OCI-LY7 (cell line): ENCODE results near the gene DYNLT2B. TPM values are rescaled to one million over a fixed set of nuclear protein-coding genes. Genes with fewer than 3 reads are reported as not detected.
"Not testable (repeated sequence)": the region's sequence is repeated elsewhere in the genome, so short reads cannot be mapped to it uniquely, and the experiment has no call there.

Source experiments
- BruUV-seq: library from RNA; stranded (reverse); fragments of 400-500 nt; replicated peaks from 2 replicates; lab custom pipeline; 2021; lab: Mats Ljungman, UMichigan
- CTCF ChIA-PET: fragments of 300-600 bp; sonication (Branson Sonifier 250); formaldehyde crosslinking; loops from one replicate; lab custom pipeline; 2022; ENCODE audit warnings: antibody characterized with exemption; ENCODE audit not compliant: unreplicated experiment; lab: Charles Lee
- POLR2A ChIA-PET: fragments of 300-600 bp; sonication (Branson Sonifier 250); formaldehyde crosslinking; loops from one replicate; lab custom pipeline; 2022; ENCODE audit warnings: antibody characterized with exemption; lab: Charles Lee
- DNase-seq: peaks from one replicate; pipeline ENCODE4 v3.0.0-alpha.2; 2015; ENCODE audit warnings: low spot score
- H2AFZ ChIP-seq: fragments of 200-600 bp; sonication (generic), shearing (Covaris generic); 2 replicates; pipeline ENCODE4 v1.6.1; 2014; ENCODE audit warnings: mild to moderate bottlenecking, antibody characterized with exemption, low read length, moderate library complexity
- H3K27ac ChIP-seq: fragments of 200-600 bp; sonication (generic); 2 replicates; pipeline ENCODE4 v1.5.1; 2014; ENCODE audit warnings: mixed run types, low read depth, mild to moderate bottlenecking, moderate library complexity, low read length, inconsistent platforms; ENCODE audit not compliant: poor library complexity, severe bottlenecking
- H3K36me3 ChIP-seq: fragments of 200-600 bp; sonication (generic); 2 replicates; pipeline ENCODE4 v1.6.1; 2014; ENCODE audit warnings: mild to moderate bottlenecking, antibody characterized with exemption, low read length, moderate library complexity, mixed read lengths; ENCODE audit not compliant: insufficient read depth
- H3K4me1 ChIP-seq: fragments of 200-600 bp; sonication (generic); 2 replicates; pipeline ENCODE4 v1.5.1; 2014; ENCODE audit warnings: mild to moderate bottlenecking, low read length; ENCODE audit not compliant: insufficient read depth, poor library complexity, severe bottlenecking
- H3K4me2 ChIP-seq: fragments of 200-600 bp; sonication (generic); 2 replicates; pipeline ENCODE4 v1.6.1; 2014; ENCODE audit warnings: mild to moderate bottlenecking, low read length
- H3K4me3 ChIP-seq: fragments of 200-600 bp; sonication (generic); 2 replicates; pipeline ENCODE4 v1.5.1; 2014; ENCODE audit warnings: mild to moderate bottlenecking, low read depth, low read length; ENCODE audit not compliant: poor library complexity, severe bottlenecking
- H3K79me2 ChIP-seq: fragments of 200-600 bp; sonication (generic); 2 replicates; pipeline ENCODE4 v1.6.1; 2016; ENCODE audit warnings: low read depth, mild to moderate bottlenecking, low read length, moderate library complexity, mixed read lengths; ENCODE audit not compliant: insufficient read depth
- H3K9me2 ChIP-seq: fragments of 200-600 bp; sonication (generic); 2 replicates; pipeline ENCODE4 v1.6.1; 2016; ENCODE audit warnings: mild to moderate bottlenecking, low read length, mixed read lengths; ENCODE audit not compliant: insufficient read depth
- H3K9me3 ChIP-seq: fragments of 200-600 bp; sonication (generic); 2 replicates; pipeline ENCODE4 v1.6.1; 2014; ENCODE audit warnings: mild to moderate bottlenecking, mixed run types, low read length, mixed read lengths
- H4K20me1 ChIP-seq: fragments of 200-600 bp; sonication (generic); 2 replicates; pipeline ENCODE4 v1.6.1; 2014; ENCODE audit warnings: mild to moderate bottlenecking, antibody characterized with exemption, low read length, moderate library complexity, mixed read lengths; ENCODE audit not compliant: insufficient read depth
- EZH2phosphoT487 ChIP-seq: fragments of 200-600 bp; sonication (generic); IDR thresholded peaks from 2 replicates; pipeline ENCODE4 v1.6.1; 2018; ENCODE audit warnings: low read depth, borderline replicate concordance, mild to moderate bottlenecking, mixed run types, antibody characterized with exemption, low read length, moderate library complexity, mixed read lengths
- intact Hi-C: fragments of 100-400 bp; cut with micrococcal nuclease; formaldehyde crosslinking; loops from one replicate; pipeline ENCODE4 v1.10.0; 2022; ENCODE audit not compliant: unreplicated experiment
- total RNA-seq, 2 experiments: library from RNA; depleted of rRNA in 1 of 2; stranded (reverse); fragments of >200 nt in 1 of 2; shearing (Covaris generic) in 1 of 2; gene quantifications; 2 replicates each; pipeline ENCODE4 v1.2.3, GENCODE V29; 2014 to 2022
- TF ChIP-seq, protein P1 (sequence below): fragments of 200-600 bp; sonication (generic); conservative IDR thresholded peaks from 2 replicates; pipeline ENCODE4 v1.5.1; 2014; ENCODE audit warnings: mild to moderate bottlenecking, antibody characterized with exemption, low read length, moderate library complexity, mixed read lengths

The DYNLT2B gene
- total RNA-seq, 2 experiments from 2014 or later, result 17.9 to 21.5 TPM

DNA sequence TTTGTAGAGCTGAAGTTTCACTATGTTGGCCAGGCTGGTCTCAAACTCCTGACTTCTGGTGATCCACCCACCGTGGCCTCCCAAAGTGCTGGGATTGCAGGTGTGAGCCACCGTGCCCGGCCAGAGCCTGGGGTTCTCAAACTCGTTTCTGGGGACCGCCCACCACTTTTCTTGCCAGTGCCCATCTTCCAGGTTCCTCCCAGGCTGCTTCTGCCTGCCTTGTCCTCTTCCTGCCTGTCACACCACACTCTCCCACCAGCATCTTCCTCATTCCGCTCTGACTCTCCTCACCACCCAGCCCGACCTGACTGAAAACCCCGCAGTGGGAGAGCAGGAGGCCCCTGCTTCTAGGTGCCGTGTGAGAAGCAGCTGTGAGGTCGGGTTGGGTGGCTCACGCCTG, 3.1 kb upstream of the DYNLT2B start:
- H3K79me2 ChIP-seq, result peaks cover 6% of the 10 kb centered on the region; the same call in 1 of the 2 replicates
- H3K9me3 ChIP-seq, result no peaks in the 10 kb centered on the region
- no peak overlapping the region for H3K4me2 ChIP-seq
- ChIA-PET CTCF (no interaction called here), POLR2A (no interaction called here)
- no peak overlapping the region for H3K4me3 ChIP-seq
- H3K36me3 ChIP-seq, result no peaks in the 10 kb centered on the region
- no peak for DNase-seq
- no peaks in the 10 kb centered on the region for H3K9me2 ChIP-seq
- BruUV-seq, result no TSS peak
- intact Hi-C loops, result no loop called here
- H3K4me1 ChIP-seq, result peaks cover 5% of the 10 kb centered on the region
- H2AFZ ChIP-seq, result no peak overlapping the region
- TF ChIP-seq EZH2phosphoT487, result no peak
- TF ChIP-seq, protein P1, sequence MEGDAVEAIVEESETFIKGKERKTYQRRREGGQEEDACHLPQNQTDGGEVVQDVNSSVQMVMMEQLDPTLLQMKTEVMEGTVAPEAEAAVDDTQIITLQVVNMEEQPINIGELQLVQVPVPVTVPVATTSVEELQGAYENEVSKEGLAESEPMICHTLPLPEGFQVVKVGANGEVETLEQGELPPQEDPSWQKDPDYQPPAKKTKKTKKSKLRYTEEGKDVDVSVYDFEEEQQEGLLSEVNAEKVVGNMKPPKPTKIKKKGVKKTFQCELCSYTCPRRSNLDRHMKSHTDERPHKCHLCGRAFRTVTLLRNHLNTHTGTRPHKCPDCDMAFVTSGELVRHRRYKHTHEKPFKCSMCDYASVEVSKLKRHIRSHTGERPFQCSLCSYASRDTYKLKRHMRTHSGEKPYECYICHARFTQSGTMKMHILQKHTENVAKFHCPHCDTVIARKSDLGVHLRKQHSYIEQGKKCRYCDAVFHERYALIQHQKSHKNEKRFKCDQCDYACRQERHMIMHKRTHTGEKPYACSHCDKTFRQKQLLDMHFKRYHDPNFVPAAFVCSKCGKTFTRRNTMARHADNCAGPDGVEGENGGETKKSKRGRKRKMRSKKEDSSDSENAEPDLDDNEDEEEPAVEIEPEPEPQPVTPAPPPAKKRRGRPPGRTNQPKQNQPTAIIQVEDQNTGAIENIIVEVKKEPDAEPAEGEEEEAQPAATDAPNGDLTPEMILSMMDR, result no peak
- no peaks in the 10 kb centered on the region for H4K20me1 ChIP-seq
- H3K27ac ChIP-seq, result no peak overlapping the region

DNA sequence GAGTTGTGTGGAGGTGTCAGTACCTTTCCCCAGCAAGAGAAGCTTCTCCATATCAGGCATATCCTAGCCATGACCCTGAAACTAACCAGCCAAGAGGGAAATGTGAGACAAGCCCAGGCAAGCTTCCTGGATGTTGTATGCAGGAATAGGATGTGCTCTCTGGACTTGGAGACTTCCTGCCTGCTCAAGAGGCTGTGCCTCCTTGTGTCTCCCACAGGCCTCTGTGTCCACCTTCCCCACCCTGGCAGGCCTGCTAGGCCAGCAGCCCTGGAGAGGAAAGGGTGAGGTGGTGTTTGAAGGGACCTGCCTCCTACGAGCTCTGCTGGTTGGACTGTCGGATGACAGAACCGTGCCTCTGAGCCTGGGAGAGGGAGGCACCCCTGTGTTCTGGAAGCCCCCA, 2.1 kb upstream of the DYNLT2B start:
- TSS peak; percentile 72 for BruUV-seq
- H2AFZ ChIP-seq, result no peak overlapping the region
- H3K9me3 ChIP-seq, result no peaks in the 10 kb centered on the region
- H3K27ac ChIP-seq, result no peak overlapping the region
- TF ChIP-seq EZH2phosphoT487, result no peak
- TF ChIP-seq, protein P1, result no peak
- no peaks in the 10 kb centered on the region for H3K36me3 ChIP-seq
- no peaks in the 10 kb centered on the region for H3K9me2 ChIP-seq
- H3K79me2 ChIP-seq, result peaks cover 6% of the 10 kb centered on the region; the same call in 1 of the 2 replicates
- POLR2A ChIA-PET, result interaction anchor here (0.6 kb wide), 1 partner anchor 1793 kb away, joined by 4 read pairs; no protein-coding TSS in a partner anchor
- H3K4me2 ChIP-seq, result no peak overlapping the region
- intact Hi-C loops, result no loop called here
- peaks cover 5% of the 10 kb centered on the region for H3K4me1 ChIP-seq
- H3K4me3 ChIP-seq, result no peak overlapping the region
- H4K20me1 ChIP-seq, result no peaks in the 10 kb centered on the region
- CTCF ChIA-PET, result no interaction called here
- DNase-seq, result no peak

DNA sequence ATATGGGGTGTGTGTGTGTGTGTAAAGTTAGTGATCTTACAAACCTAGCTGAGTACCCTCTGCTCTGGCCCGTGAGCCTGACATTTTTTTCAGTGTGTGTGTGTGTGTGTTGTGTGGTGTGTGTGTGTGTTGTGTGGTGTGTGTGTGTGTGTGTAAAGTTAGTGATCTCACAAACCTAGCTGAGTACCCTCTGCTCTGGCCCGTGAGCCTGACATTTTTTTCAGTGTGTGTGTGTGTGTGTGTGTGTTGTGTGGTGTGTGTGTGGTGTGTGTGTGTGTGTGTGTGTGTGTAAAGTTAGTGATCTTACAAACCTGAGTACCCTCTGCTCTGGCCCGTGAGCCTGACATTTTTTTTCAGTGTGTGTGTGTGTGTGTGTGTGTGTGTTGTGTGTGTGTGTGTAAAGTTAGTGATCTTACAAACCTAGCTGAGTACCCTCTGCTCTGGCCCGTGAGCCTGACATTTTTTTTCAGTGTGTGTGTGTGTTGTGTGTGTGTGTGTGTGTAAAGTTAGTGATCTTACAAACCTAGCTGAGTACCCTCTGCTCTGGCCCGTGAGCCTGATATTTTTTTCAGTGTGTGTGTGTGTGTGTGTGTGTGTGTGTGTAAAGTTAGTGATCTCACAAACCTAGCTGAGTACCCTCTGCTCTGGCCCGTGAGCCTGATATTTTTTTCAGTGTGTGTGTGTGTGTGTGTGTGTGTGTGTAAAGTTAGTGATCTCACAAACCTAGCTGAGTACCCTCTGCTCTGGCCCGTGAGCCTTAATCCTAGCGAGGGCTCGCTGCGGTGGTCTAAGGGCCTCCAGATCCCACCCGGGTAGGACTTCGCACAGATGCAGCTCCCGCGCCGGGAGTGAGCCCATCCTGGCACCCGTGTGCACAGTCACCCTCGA, 997 bp downstream of the DYNLT2B start:
- Histone ChIP-seq H2AFZ (peak overlapping the region; percentile 68), H3K4me2 (peak overlapping the region; percentile 63), H3K4me3 (peak overlapping the region; percentile 75), H3K27ac (peak overlapping the region; percentile 61)
- BruUV-seq, H3K79me2 ChIP-seq, H3K36me3 ChIP-seq, H4K20me1 ChIP-seq, H3K9me3 ChIP-seq, H3K4me1 ChIP-seq, DNase-seq, H3K9me2 ChIP-seq: not testable (repeated sequence)
- intact Hi-C loops, result loop anchor here (5.0 kb wide), 1 partner anchor 185 kb away; the partner anchor contains the start of gene RNF168
- POLR2A ChIA-PET, result interaction anchor here (0.5 to 1.3 kb wide), 7 partner anchors 9 to 152 kb away, joined by 3 to 6 read pairs (median 3); partner anchors contain the start of gene UBXN7
- CTCF ChIA-PET, result interaction anchor here (0.6 to 0.9 kb wide), 2 partner anchors 35 to 223 kb away, joined by 3 to 5 read pairs; no protein-coding TSS in a partner anchor
